GM18873 (cell line): ENCODE data around the gene TRAM2.

Source experiments
- ATAC-seq: cut with Tn5 transposase; IDR thresholded peaks from one replicate; pipeline ENCODE4 v1.9.1; 2021; ENCODE audit warnings: mild to moderate bottlenecking, moderate library complexity, moderate number of reproducible peaks; ENCODE audit not compliant: unreplicated experiment, low FRiP score

Gene TRAM2

DNA sequence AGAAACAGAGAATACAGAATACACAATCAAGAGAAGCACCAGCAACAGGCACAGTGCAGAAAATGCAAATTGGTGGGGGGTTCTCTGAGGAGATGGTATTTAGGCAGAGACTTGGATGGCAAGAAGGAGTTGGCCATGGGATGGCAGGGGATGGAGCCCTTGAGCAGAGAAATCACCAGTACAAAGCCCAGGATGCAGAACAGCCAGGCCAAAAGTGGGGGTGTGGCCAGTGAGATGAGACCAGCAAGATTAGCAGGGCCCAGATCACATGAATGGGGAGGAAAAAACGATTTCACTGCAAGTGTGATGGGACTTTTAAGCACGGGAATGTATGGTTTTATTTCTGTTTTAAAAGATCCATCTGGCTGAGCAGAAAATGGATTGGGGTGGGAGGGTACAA lies 63.4 kb downstream of the TRAM2 start:
- no peak for ATAC-seq

DNA sequence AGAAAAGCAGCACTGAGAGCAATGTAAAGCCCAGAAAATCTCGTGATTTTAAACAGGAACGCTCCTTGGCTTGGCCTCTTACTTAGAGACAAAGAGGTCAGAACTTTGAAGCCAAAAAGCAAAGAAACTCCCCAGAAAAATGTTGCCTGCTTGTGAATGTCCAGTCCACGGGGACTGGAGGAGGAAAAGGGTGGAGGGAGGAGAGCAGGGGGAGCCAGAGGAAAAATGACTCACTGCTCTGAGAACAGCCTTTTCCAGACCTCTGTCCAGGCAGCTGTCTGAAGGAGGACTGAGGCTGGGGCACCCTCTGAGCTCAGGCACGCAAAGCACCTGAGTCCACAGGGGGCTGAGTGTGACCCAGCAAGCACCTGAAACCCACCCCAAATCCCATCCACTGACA lies 64.7 kb downstream of the TRAM2 start:
- ATAC-seq: no peak

DNA sequence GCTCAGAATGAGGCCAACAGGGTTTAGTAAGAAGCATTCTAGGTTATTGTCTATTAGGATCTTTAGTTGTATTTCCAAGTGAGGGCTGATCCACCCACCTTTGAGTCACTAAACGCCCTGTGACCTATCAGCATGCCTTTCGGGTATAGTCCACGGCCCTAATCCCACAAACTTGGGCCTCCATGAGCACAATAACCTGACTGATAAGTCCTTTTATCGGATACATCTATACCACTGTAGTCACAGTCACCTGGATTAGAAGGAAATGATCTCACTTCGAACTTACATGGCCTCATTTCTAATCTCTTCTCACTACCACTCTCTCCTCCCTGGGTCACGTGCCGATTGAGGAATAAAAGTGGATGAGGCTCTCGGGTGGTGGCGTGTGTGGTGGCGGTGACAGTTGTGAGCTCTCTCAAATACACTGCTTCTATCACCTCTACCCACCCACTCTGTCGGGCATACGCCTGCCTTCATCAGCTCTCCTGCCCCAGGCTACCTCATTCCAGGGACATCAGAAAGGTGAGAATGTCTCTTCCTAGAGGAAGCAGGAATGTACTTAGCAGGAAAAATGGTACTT lies 65.2 kb downstream of the TRAM2 start:
- ATAC-seq: no peak

DNA sequence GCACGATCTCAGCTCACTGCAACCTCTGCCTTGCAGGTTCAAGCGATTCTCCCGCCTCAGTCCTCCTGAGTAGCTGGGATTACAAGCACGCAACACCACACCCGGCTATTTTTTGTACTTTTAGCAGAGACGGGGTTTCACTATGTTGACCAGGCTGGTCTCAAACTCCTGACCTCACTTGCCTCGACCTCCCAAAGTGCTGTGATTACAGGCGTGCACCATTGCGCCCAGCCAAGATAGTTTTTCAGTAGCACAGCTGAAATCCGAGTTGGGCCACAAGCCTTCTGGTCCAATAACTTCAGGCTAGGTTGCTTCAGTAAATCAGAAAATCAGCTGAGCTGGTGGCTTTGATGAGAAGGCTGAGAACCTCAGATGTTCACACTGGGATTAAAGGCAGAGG lies 65.7 kb downstream of the TRAM2 start:
- ATAC-seq: no peak

DNA sequence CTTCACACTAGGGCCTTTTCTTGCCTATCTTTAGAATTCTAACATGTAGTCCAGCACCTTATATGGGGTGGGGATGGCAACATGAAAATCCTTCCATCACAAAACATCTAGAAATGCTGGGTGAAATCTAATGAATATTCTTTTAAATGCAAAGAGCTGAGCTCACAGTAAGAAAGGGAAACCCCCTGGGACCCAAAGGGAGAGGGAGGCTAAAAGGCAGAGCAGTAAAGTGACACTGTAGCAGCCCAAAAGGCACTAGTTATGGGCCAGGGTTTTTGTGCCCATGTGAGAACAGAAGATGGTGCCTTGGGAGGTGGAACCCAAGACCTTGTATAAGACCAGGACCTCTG lies 66.7 kb downstream of the TRAM2 start:
- no peak for ATAC-seq

DNA sequence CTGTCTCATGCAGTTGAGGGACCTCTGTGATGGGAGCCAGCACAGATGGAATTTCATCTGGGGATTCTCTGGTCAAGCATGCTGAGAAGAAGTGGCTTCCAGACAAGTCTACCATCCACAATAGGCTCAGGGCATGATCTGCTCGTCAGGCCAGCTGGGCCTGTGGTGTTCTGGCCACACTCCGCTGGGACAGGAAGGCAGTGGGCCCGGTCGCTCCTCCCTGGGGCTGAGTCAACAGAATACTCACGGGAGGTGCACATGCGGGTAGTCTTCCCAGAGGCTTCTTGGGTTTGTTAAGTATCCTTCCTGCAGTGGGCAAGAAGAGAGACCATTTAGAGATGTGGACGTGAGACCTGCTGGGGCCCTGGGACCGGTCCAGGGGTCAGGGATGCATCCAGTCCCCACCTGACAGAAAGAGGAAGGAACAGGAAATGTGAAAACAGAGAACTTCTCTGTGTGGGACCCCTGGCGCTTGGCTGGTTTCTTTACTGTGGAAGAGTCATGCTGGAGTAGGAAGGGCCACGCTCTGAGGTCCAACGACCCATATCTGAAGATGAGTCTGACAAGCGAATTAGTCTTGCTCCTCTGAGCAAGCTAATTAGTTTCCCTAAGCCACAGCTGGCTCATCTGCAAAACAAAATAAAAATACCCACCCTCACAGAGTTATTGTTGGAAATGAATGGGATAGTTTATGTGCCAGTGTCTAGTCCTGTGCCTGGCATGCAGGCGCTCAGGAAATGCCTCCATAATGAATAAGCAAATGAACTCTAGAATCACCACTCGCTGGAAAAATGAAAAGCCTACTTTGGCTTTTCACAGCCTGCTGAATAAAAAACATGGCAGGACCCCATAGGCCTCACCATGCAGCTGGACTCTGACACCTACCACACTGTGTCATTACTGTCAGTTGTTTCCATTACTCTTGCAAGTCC lies 67.3 kb downstream of the TRAM2 start:
- ATAC-seq: no peak

DNA sequence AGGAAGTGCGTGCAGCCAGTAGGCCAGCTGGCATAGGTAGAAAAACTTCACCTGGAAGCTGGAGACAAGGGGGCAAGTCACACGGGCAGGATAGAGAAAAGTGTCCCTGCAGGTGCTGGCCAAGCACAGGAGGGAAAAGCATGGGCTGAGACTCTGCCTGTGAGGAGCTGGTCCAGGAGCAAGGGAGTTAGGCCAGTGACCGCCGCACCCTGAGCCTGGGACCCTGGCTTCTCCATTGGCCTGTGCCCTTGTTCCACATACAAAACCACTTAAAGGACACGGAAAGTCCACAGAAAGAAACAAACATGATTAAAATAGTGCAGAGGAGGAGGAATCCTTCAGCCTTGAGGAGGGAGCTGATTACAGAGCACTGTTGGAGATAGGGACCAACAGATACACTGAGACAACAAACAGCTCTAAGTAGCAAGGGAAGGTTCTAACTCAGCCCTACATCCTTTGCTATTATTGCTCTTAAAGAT lies 68.6 kb downstream of the TRAM2 start:
- ATAC-seq: no peak

DNA sequence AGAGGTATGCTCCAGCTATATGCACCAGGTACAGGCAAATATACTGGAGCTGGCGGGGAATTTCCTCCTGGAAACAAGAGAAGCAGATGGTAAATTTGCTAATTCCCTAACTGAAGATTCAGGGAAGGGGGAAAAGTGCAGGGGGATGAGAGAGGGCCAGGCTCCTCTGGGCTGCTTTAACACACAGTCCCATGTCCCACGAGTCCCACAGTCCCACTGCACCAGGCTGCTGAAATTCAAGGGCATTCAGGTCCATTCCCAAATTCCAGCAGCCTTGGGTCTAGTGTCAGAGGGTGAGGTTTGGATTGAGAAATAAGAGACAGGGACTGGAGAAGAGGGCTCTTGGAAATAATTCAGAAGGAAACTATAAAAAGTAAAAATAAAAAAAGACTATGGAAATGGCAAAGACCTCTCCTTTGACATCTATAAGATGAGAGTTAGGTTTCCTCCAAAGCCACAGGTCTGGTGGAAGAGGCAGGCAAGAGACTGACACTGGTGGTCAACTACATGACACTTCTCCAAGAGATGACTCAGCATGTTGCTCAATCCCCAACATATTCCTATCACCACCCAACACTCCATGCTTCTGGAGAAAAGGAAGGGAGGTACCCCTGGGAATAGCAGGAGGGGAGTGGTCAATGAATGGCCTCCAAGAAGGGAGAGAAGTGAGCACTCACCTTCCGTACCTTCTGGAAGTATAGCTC lies 69.2 kb downstream of the TRAM2 start:
- no peak for ATAC-seq

DNA sequence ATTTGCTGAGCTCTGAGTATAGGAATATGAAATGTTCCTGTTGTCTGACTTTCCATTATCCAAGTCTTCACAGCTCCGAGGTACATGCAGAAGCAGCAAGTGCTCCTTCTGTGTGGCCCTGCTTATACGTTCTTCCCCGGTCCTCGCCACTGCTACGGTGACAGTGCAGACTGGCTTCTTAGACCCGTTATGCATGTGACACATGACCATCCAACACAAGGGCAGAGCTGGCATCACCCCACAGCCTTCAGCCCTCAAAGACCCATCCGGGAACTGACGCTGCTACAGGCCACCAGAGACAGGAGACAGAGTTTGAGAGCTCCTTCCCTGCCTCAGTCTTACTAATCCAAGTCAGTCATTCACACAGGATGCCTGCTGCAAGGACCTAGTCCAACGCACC lies 70.4 kb downstream of the TRAM2 start:
- ATAC-seq: no peak

DNA sequence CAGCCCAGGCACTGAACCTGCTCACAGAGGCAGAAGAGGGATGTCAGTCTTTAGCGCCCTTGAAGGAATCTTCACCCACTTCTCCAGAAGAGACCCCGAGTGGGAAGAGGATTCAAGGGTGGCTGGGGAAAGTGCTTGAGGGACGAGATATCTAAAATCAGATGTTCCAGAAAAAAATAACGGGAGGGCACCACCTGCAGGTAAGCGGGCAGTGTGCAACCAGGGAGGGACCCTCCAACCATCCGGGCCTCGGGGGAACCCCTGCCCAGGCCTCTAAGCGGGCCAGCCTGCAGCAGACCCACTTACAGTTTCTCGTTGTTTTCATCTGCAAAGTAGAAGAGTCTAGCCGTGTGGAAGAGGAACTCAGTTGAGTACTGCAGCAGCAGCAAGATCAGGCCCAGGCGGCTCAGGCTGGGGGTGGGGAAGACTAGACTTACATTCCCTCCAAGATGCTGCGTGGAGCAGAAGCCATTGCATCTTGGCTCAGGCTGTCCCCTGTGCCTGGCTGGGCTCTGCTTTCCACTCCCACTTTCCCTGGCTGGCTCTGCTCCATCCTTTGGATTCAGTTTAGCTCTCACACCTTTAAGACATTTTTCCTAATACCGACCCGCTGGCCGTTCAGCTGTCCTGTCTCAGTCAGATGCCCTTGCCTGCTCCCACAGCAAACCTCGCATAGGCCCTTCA lies 71.0 kb downstream of the TRAM2 start:
- no peak for ATAC-seq

DNA sequence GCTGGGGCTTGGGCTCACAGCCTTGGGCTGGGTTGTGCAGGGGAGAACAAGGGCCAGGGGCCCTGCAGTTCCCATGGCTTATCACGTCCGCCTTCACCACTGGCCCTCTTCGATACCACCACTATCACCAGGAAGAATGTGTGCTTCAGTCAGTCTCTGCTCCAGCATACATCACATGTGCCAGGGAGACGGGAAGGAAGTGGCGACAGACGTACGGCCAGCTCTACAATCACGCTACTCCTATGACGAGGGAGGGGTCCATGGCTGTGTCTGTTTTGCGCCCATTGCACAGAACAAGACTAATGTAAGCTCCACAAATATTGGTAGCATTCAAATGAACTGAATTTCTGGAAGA lies 72.1 kb downstream of the TRAM2 start:
- no peak for ATAC-seq

DNA sequence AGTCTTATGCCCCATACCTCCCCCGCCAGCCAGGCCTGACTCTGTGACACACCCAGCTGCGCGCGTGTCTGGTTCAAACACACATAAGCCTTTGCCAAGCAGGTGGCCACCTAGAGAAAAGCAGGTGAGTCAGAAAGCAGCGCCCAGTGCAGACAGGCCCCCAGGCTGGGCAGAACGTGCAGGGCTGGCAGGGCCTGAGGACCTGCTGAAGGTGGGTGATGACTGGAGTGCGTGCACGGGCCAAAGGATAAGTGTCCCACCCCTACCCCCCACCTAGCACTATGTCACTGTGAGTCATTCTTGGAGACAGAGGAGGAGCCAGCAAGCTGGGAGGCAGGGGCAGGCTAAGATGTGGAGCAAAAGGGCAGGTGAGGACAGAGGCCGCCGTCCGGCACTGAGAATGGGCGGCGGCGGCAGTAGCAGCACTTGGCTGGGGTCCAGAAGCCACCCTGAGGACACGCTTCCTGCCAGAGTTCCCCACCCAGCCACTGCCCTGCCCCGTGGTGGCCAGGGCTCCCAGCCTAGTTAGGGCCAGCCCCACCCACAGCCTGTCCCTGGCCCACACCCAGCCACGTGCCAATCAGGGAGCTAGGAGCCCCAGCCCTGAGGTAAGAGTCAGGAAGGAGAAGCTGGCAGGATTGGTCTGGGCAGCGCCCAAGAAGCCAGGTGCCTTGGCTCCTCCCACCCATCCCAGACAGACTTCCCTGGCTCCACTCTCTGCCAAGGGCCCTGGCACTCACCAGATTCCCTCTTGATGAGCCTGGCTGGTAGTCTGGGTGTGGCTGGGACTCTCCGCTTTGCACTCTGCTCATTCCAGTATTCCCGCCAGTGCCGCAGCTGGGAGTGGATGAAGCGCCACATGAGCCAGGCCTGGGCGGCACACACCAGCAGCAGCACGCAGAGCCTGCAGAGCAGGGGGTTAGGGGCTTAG lies 72.7 kb downstream of the TRAM2 start:
- ATAC-seq: no peak

DNA sequence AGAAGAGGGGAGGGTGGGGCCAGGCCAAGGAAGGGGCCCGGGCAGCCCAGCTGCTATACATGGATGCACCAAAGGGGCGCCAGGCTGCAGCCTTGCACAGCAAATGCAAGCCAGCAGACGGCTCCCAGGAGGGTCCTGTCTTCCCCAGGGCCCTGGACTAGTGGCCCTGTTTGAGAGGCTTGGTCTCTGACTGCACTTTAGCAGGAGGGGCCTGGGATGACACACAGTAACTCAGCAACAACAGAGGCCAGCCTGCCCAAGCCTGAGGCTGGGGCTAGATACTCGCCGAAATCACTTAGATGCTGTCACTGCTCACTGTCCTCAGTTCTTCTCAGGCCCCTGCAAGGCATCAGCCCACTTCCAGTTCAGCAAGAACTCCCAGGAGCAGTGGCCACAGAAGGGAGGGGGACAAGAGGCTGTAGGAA lies 73.5 kb downstream of the TRAM2 start:
- no peak for ATAC-seq

DNA sequence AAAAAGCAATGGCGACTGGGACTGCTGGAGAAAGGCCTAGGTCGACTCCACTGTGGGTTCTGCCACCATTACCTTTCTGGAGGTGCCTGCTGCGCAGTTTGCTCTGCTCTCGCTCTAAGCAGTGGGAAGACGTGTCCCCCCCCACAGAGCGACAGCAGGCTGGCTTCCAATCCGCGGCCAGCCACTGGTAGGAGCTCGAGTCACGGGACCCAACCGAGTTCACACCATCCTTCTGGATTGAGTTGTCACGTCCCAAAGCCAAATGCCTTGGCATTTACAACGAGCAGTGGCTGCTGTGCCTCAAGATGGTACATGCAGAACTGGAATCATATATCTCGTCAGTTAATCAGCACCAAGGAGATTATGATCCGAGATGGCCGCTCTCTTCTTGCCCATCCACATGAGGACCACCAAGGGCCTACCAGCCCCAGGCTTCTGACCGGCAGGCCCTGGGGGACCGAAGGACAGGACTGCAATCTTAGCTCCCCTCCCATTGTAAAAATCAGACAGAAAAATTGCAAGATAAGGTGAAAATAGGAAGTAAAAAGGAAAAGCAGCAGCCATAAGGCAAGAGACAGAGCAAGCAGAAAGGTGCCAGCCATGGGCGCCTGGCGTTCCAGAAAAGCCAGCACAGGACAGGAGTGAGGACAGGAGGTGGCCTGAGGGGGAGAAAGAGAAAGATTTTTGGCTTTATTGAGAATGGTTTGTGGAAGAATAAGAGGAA lies 74.4 kb downstream of the TRAM2 start:
- no peak for ATAC-seq

DNA sequence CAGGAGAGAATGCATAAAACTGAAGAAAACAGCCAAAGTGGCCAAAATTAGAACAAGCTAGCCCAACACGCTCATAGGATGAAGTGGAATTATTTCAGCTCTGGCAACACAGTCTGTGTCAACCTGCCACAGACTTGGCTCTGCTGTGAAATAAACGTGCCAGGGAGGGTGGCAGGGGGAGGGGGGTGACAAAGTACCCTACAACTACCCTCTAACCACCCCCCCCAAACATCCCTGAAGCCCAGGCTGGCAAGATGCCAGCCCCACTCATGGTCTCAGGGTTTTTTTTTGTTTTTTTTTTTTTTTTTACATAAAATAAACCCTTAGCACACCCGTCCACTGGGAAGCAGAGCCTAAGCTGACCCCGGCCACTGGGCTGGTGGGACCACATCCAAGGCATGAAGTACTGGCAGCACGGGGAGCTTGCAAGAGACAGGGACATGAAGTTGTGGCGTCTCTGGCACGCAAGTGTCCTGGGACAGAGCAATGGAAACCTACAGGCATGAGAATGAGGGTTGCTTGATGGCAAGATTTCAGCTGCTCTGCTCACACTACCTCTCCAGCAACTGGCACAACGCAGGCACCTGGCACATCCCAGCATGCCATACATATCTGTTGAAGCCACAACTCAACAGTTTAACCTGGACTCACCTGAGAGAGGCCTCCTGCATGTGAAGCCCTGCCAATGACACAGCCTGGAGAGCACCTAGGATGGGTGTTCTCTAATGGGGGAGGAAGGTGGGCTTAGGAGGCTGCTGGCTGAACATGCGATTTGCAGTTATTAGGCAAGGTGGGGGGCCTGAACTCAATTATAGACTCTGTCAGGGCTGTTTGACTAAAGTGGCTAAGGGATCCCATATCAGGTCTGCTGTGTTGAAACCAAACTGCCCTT lies 76.4 kb downstream of the TRAM2 start:
- no peak for ATAC-seq

DNA sequence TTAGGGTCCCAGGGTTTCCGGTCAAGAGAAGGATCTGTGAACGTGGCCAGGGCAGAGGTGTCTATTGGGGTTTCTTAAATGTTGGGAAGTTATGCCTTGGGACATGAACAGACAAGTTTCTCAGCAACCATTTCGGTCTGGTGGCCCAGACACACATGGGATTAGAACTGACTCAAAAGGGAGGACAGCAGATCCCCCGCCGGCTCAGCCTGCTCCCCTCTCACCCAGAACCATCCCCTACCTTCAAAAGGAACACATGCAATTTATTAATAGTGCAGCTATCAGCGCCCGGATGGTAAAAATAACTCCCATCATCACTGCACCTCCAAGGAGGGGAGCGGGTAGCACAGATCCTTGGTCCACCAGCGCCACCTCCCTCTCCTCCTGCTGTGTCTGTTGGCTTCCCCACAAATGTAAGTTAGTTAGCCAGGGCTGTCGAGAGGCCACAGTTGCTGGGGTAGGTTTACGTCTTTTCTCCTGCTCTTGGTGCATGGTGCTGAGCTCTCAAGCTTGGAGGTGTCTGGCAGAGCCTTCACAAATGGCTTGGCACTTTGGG lies 77.1 kb downstream of the TRAM2 start:
- ATAC-seq: no peak

DNA sequence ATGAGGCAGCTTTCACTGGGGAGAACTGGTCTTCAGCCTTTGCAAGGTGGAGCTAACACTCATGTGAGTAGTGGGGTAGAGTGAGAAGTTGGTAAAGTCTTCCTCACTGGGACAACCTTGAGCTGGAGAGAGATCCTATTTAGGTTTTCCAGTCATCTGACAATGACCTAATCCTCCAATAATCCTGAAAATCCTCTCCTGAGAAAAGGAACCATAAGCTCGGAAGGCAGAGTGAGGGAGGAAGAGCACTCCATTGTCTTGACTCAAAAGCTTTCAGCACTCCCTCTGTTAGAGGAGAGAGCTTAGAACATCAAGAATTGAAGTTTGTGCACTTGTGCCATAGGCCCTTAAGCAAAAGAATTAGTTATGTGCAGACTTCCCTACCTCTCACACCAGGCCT lies 77.8 kb downstream of the TRAM2 start:
- ATAC-seq: no peak

DNA sequence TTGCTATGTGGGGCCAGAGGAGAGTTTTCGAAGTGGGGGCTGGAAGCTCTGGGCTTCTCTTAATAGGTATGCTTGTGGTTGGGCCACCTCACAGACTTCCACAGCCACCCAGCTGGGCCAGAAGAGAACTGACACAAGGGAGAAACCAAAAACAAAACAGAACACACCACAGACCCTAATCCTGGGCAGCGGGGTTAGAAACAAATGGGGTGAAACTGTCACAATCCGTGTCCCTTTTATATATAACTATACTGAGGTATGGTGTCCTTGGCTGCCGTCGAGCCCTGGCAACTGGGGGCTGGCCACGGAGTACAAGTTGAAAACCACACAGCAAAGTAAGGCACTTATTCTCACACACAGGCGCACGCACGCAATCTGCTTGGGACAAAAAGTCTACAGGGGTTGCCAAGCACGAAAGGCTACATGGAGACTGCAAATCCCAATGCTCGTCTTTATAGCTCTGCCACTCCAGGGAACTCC lies 78.3 kb downstream of the TRAM2 start:
- peak; percentile 52 for ATAC-seq
